Memory B cell (primary cell): ENCODE data around the gene APOL4.
"Not testable (repeated sequence)": the region's sequence is repeated elsewhere in the genome, so short reads cannot be mapped to it uniquely, and the experiment has no call there.

Source experiments
- ATAC-seq: fragments of 150-1000 bp; cut with Tn5 transposase; 2 replicates; pipeline ENCODE4 v1.10.0; 2021; ENCODE audit warnings: low read depth, mild to moderate bottlenecking, moderate library complexity
- DNase-seq, 2 donors: peaks; one replicate each; pipeline ENCODE4 v3.0.0; 2022; ENCODE audit warnings: low spot score in 2 of 2
- H3K27ac Mint-ChIP-seq: one replicate; pipeline ENCODE4 v1.8.0; 2022; ENCODE audit warnings: mild to moderate bottlenecking, moderate library complexity, mixed read lengths
- H3K27me3 Mint-ChIP-seq: one replicate; pipeline ENCODE4 v1.8.0; 2022; ENCODE audit warnings: mixed read lengths
- H3K36me3 Mint-ChIP-seq: one replicate; pipeline ENCODE4 v1.8.0; 2022; ENCODE audit warnings: mild to moderate bottlenecking, mixed read lengths
- H3K4me1 Mint-ChIP-seq: one replicate; pipeline ENCODE4 v1.8.0; 2022; ENCODE audit warnings: mixed read lengths
- H3K4me3 Mint-ChIP-seq: one replicate; pipeline ENCODE4 v1.8.0; 2022; ENCODE audit warnings: mild to moderate bottlenecking, moderate library complexity, mixed read lengths
- H3K9me3 Mint-ChIP-seq: one replicate; pipeline ENCODE4 v1.8.0; 2022; ENCODE audit warnings: mixed read lengths

The APOL4 gene

DNA sequence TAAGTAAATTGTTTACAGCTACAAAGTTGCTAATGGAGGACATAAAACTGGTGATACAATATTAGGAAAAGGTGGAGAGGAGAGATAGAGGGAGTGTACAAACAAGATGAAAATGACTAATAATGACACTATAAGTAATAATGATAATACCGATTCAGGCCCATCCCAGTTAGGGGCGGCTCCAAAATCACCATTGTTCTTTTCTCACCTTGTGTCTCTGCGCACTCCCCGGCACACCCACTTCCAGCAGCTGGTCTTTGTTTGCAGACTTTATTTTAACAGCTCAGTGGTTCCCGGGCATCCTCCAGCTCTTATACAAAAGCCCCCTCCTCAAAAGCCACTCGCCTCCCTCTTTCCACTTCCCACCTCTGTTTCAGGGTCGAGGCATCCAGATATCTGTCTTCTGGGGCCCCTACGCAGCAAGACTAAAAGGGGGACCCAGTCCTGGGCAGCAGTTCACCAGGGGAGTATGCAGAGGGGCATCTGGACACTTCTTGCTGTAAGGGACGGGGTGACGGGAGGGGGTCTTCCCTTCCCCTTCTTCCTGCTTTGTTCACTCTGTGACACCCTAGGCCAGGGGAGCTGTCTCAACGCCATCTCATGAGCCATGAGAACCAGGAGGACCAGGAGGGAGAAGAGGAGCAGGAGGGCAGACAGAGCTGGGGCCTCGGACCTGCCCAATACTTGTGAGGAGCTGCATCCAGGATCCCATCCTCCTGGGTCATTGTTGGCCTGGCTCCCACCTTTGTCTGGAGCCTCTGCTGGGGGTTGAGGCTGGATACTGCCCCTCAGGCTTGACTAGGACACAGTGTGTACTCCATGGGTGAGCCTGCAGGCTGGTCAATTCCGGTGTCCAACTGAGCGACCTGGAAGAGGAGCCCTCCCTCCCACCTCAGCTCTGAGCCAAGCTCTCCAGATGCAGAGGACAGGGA lies 35.0 kb upstream of the APOL4 start:
- Mint-ChIP-seq H3K27ac (no peak overlapping the region), H3K4me3 (peak overlapping the region; percentile 33), H3K27me3 (no peaks in the 10 kb centered on the region), H3K36me3 (peaks cover 24% of the 10 kb centered on the region), H3K9me3 (peaks cover 4% of the 10 kb centered on the region), H3K4me1 (peaks cover 55% of the 10 kb centered on the region)
- ATAC-seq (no peak), DNase-seq (no peak)

DNA sequence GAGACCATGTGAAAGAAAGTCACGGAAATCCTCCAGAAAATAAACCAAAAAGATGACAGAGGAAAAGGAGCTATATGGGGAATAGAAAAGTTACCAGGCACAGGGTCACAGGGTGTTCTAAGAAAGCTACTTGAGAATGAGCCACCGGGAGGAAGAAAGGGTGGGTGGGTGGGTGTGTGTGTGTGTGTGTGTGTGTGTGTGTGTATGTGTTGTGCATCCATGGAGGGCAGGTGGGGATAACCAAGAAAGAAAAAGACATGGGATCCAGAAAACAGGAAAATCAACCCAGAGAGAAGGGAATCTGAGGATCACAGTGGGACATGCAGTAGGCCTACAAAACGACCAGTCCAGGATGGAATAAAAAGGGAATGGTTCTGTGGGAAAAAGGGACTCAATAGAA lies 34.0 kb upstream of the APOL4 start:
- H3K4me1 Mint-ChIP-seq, result peaks cover 55% of the 10 kb centered on the region
- DNase-seq (no peak), ATAC-seq (no peak)
- no peak overlapping the region for H3K4me3 Mint-ChIP-seq
- H3K27me3 Mint-ChIP-seq, result no peaks in the 10 kb centered on the region
- peaks cover 4% of the 10 kb centered on the region for H3K9me3 Mint-ChIP-seq
- no peak overlapping the region for H3K27ac Mint-ChIP-seq
- H3K36me3 Mint-ChIP-seq, result peaks cover 29% of the 10 kb centered on the region

DNA sequence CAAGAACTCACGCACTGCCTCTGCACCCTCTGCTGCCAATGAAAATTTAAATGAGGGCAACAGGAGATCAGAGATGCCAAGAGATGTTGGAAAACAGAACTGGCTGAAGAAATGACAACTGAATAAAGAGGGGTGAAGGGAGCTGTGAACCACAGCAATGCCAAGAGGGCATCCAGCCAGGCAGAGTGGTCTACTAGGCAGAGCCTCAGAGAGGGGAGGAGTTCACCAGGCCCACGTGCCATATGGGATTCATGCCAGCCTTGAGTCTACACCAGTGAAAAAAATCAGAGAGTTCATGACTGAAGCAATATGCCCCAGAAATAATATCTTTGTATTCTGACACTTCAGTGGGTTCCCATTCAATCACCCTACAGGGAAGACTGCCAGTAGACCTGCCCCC lies 33.3 kb upstream of the APOL4 start:
- peak overlapping the region; percentile 64 for H3K27ac Mint-ChIP-seq
- H3K9me3 Mint-ChIP-seq, result peaks cover 4% of the 10 kb centered on the region
- H3K36me3 Mint-ChIP-seq, result peaks cover 32% of the 10 kb centered on the region
- H3K27me3 Mint-ChIP-seq, result no peaks in the 10 kb centered on the region
- peaks cover 54% of the 10 kb centered on the region for H3K4me1 Mint-ChIP-seq
- DNase-seq (no peak), ATAC-seq (no peak)
- H3K4me3 Mint-ChIP-seq, result no peak overlapping the region

DNA sequence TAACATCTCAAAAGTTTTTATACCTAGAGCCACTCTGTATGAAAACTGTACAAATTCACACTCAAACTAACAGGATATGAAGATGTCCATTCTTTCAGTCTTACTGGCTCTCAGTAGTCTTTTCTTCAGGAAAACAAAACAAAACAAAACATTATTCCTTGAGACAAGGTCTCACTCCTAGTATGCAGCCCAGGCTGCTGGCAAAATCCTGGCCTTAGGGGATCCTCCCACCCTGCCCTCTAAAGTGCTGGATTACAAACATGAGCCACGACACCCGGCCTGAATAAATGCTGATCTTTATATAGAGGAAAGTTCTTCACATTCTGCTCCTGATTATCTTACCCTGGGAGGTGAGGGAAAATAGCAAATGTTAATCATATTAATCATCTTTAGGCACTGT lies 32.6 kb upstream of the APOL4 start:
- no peak for DNase-seq
- Mint-ChIP-seq H3K9me3 (peaks cover 4% of the 10 kb centered on the region), H3K27me3 (no peaks in the 10 kb centered on the region), H3K4me1 (peaks cover 47% of the 10 kb centered on the region), H3K36me3 (peaks cover 32% of the 10 kb centered on the region), H3K27ac (peak overlapping the region; percentile 64), H3K4me3 (no peak overlapping the region)
- no peak for ATAC-seq

DNA sequence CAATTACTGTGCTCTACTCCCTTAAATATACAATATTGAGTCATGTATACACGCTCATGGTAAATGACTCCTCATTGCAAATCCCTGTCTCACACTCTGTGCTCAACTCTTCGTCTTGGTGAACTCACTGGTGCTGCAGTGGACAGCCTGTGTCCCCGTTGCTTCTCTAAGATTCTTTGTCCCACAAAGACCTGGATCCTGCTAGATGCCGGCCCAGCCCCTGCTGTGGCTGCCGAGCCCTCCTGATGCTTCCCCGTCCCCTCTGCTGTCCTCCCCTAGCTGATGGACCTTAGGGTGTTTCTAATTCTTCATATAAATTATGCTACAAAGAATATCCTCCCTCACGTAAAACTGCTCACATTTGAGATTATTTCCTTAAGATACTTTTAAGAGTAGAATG lies 32.2 kb upstream of the APOL4 start:
- DNase-seq, result no peak
- no peak overlapping the region for H3K4me3 Mint-ChIP-seq
- H3K4me1 Mint-ChIP-seq, result peaks cover 44% of the 10 kb centered on the region
- peak overlapping the region; percentile 70 for H3K27ac Mint-ChIP-seq
- peaks cover 32% of the 10 kb centered on the region for H3K36me3 Mint-ChIP-seq
- no peak for ATAC-seq
- H3K27me3 Mint-ChIP-seq, result no peaks in the 10 kb centered on the region
- peaks cover 4% of the 10 kb centered on the region for H3K9me3 Mint-ChIP-seq

DNA sequence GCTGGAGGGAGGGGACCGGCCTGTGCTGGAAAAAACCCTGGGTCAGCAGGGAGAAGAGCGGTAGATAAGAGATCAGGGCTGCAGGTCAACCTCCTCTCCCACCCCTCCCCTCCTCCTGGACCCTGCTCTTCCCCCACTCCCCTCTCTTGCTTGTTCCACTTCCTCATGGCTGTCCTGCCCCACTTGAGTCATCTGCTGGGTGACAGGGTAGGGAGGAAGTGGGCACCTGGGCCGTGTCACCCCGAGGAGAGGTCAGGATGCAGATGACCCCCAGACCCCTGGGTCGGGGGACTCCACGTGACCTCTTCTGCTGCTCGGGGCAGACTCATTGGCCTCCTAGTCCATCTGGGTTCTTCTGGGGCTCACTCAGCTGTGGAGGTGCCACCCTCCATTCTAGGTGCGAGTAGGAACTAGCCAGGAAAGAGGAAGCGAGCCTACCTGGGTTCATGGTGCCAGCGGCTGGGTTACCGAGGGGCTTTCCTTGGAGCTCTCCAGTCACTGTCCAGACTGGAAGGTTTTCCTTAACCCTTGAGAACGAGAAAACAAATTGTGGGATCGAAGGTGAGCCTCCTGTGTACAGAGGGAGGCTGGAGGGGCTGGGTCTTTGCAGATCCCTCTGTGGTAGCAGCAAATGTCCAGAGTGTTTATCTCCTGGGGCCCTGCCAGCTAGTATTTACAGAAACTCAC lies 31.2 kb upstream of the APOL4 start:
- Mint-ChIP-seq H3K36me3 (peaks cover 33% of the 10 kb centered on the region), H3K27ac (peak overlapping the region; percentile 70), H3K27me3 (no peaks in the 10 kb centered on the region), H3K4me3 (no peak overlapping the region), H3K4me1 (peaks cover 39% of the 10 kb centered on the region), H3K9me3 (peaks cover 4% of the 10 kb centered on the region)
- peak in 1 of 2 donors; percentile 27 for DNase-seq
- ATAC-seq, result peak; percentile 91

DNA sequence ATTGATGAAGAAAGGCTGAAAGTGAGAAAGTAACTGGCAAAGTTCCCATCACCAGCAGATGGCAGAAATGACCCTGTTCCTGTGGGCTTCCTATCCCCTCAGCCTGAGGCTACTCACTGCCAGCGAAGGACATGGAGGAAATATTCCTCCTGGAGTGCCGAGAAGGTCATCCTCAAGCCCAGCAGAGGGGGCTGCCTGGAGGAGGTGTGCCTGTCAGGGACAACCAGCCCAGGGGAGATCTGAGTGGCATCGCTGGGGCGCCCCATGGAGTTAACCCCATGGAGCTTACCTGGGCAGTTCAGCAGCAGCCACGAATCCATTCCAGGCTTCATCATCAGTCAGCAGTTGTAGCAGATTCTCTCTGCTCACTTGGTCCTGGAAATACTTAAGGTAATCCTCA lies 29.4 kb upstream of the APOL4 start:
- Mint-ChIP-seq H3K4me1 (peaks cover 28% of the 10 kb centered on the region), H3K36me3 (peaks cover 34% of the 10 kb centered on the region)
- not testable (repeated sequence) for H3K9me3 Mint-ChIP-seq, ATAC-seq, DNase-seq, H3K27ac Mint-ChIP-seq, H3K4me3 Mint-ChIP-seq, H3K27me3 Mint-ChIP-seq

DNA sequence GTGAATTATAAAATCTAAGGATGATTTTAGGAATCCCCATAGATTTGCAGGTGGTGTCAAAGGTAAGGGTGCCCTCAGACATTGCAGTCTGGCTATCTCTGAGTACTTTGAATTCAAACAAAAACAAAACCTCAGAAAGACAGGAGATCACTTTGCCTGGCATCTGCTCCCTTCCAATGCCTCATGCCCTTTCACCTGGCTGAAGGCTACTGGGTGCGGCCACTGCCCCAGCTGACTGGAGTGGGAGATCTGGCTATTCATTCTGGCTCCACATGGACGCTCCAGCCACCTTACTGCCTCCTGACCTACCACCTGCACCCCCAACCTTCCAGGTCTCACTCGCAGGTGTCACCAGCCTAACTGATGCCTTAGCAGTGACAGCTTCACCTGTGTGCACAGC lies 28.0 kb upstream of the APOL4 start:
- Mint-ChIP-seq H3K4me1 (peaks cover 18% of the 10 kb centered on the region), H3K36me3 (peaks cover 24% of the 10 kb centered on the region)
- ATAC-seq, DNase-seq, H3K27me3 Mint-ChIP-seq, H3K9me3 Mint-ChIP-seq, H3K4me3 Mint-ChIP-seq, H3K27ac Mint-ChIP-seq: not testable (repeated sequence)

DNA sequence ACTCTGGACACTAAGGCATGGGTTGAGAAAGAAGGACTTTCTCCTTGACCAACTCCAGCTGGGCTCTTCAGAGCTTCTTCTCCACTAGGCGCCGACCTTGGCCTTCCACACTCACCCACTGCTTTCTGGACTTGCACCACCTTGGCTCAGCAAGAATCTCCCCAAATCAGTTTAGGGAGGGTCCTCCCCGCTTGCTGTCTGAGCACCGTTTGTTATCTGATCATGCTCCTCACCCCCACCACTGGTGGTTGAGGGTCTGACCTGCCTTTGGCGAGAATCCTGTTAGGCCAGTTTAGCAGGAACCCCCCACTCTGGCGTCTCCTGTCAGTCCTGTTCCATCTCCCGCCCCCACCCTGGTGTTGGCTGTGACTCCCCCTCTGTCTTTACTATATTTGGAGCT lies 27.3 kb upstream of the APOL4 start:
- no peaks in the 10 kb centered on the region for H3K9me3 Mint-ChIP-seq
- no peak for ATAC-seq
- H3K4me1 Mint-ChIP-seq, result peaks cover 14% of the 10 kb centered on the region
- no peak overlapping the region for H3K27ac Mint-ChIP-seq
- no peaks in the 10 kb centered on the region for H3K27me3 Mint-ChIP-seq
- no peak overlapping the region for H3K4me3 Mint-ChIP-seq
- H3K36me3 Mint-ChIP-seq, result peaks cover 24% of the 10 kb centered on the region
- DNase-seq, result no peak

DNA sequence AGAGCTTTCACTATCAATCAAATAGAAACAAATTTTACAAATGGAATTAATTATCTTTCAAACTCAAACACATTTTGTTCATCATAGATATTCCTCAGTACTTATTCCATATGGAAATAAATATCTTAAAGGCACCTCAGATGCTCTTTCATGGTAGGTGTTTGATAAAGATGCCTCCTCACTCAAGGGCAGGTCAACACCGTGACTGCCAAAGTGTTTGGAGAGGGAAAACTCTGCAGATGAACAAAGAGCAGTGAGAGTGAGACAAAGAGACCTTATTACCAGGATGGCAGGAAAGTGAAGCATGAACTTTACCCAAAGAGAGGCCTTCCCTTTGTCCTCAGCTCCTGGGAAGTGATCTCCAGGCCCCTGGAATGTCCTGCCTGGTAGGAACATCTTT lies 26.8 kb upstream of the APOL4 start:
- not testable (repeated sequence) for H3K9me3 Mint-ChIP-seq, ATAC-seq, H3K27me3 Mint-ChIP-seq, H3K27ac Mint-ChIP-seq, H3K4me3 Mint-ChIP-seq, DNase-seq
- Mint-ChIP-seq H3K36me3 (peaks cover 24% of the 10 kb centered on the region), H3K4me1 (peaks cover 10% of the 10 kb centered on the region)

DNA sequence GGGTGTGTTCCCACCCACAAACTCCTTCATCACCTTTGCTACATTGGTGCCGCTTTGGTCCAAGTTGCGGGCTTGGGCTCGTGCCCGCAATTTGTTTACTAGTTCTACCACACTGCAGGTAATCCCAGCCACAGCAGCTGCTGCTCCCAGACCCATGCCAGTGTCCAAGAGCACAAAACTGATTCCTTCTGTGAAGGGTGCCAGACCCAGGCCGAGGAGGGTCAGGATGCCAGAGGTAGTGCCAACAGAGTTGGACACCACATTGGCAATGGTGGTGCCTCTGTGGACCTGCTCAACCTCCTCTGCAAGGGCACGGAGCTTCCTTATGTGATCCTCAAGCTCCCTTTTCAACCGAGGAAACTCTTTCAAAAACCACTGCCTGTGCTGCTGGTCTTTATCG lies 26.2 kb upstream of the APOL4 start:
- no peak for DNase-seq
- Mint-ChIP-seq H3K27ac (no peak overlapping the region), H3K9me3 (no peaks in the 10 kb centered on the region), H3K27me3 (no peaks in the 10 kb centered on the region), H3K36me3 (peaks cover 24% of the 10 kb centered on the region), H3K4me1 (peaks cover 4% of the 10 kb centered on the region), H3K4me3 (no peak overlapping the region)
- ATAC-seq, result no peak

DNA sequence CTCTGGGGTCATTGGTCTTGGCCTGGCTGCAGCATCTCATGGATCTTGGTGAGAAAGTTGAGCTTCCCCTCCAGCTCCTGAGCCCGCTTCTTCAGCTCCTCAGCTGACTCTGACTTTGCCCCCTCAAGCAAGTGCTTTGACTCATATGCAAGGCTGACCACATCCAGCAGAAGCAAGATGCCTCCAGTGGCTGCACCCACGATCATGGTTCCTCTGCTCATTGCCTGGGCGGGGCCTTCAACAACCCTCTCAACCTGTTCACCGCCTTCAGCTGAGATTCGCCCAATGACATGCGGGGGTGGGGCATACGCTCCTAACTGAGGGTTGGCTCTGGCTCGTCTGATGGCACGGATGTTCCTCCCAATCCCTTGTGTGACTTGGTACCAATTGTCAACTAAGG lies 25.8 kb upstream of the APOL4 start:
- H3K4me1 Mint-ChIP-seq, result peaks cover 4% of the 10 kb centered on the region
- H3K27ac Mint-ChIP-seq, result no peak overlapping the region
- H3K27me3 Mint-ChIP-seq, result no peaks in the 10 kb centered on the region
- no peaks in the 10 kb centered on the region for H3K9me3 Mint-ChIP-seq
- H3K4me3 Mint-ChIP-seq, result no peak overlapping the region
- peaks cover 23% of the 10 kb centered on the region for H3K36me3 Mint-ChIP-seq
- DNase-seq (no peak), ATAC-seq (no peak)

DNA sequence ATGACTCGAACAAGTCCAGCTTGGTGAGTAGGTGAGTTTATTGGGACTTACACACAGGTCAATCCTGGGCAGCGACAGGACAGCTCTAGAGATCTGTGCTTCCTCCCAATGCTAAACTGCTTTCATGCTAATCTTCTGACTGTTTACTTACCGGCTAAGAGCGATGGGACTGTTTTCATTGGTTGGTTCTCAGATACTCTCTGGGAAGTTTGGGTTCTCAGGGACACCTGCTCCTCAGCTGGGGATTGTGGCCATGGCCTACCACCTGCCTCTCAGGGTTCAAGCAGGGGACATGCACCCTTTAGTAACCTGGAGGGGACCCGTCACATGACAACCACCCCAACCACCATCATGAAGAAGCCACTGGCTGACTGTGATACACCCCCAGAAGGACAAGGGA lies 24.6 kb upstream of the APOL4 start:
- Mint-ChIP-seq H3K4me1 (peaks cover 9% of the 10 kb centered on the region), H3K9me3 (no peaks in the 10 kb centered on the region), H3K36me3 (peaks cover 14% of the 10 kb centered on the region), H3K27ac (no peak overlapping the region), H3K27me3 (peaks cover 3% of the 10 kb centered on the region), H3K4me3 (no peak overlapping the region)
- ATAC-seq (no peak), DNase-seq (no peak)

DNA sequence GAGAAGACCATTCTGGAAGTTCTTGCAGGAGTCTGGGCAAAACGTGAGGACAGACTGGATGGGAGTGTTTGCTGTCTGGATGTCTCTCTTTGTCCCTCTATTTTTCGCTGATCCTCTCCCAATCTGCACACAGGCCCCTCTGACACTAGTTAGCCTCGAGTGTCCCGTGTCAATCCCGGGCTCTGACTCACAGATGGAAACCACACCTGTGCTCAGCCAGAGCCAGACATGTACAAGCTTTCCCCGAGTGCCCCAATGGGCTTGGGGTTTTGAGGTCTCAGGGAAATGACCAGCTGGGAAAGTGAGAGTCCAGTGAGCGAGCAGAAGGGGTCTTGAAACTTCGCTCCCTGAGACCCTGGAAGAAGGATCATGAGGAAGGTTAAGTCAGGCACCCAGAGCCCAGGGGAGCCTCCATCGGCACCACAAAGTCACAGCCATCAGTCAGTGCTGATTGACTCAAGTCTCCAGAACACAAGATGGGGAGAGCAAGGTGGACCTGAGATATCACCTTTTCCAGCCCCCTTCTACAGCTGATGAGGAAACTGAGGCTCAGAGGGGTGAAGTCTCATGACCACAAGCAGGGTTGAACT lies 23.8 kb upstream of the APOL4 start:
- Mint-ChIP-seq H3K4me3 (no peak overlapping the region), H3K27ac (no peak overlapping the region), H3K4me1 (peaks cover 9% of the 10 kb centered on the region), H3K36me3 (peaks cover 12% of the 10 kb centered on the region), H3K9me3 (no peaks in the 10 kb centered on the region), H3K27me3 (peaks cover 5% of the 10 kb centered on the region)
- DNase-seq, result no peak
- ATAC-seq, result no peak
